ENCODE measurements around the gene KPNA4. TPM values are rescaled to one million over a fixed set of nuclear protein-coding genes. Genes with fewer than 3 reads are reported as not detected.

KPNA4 gene
- polyA plus RNA-seq, 3 donors = 4.4 to 14.7 (median 4.5) TPM

- intact Hi-C loops (cut with micrococcal nuclease) = no loop called here
- WGBS (ENCODE audit: insufficient coverage) = no CpG with 5 or more reads among the region's 3 CpGs
These were observed 45.8 kb upstream of the KPNA4 start for GRCh38 chr3:160611141-160611540.

GRCh38 chr3:160608870-160609269, 43.5 kb upstream of the KPNA4 start:
- H3K27me3 Mint-ChIP-seq (ENCODE audit: low read depth in 3 of 3) = peaks cover under 1 to 3% (median 2%) of the 10 kb centered on the region in 3 donors
- no CpG with 5 or more reads among the region's 2 CpGs for WGBS (ENCODE audit: insufficient coverage)
- DNase-seq = no peak
- H3K79me2 ChIP-seq (ENCODE audit: insufficient read depth, low read length) = no peaks in the 10 kb centered on the region
- H4K20me1 ChIP-seq (ENCODE audit: insufficient read depth, low read length) = no peaks in the 10 kb centered on the region
- H3K27ac Mint-ChIP-seq = no peak overlapping the region
- no peak overlapping the region for H3K27ac ChIP-seq (ENCODE audit: low read depth in 1 of 2, low read length in 2 of 2)
- peaks cover 0 to 4% (median 0%) of the 10 kb centered on the region in 7 donors for H3K9me3 Mint-ChIP-seq
- no peak overlapping the region for H3K4me2 ChIP-seq (replicated peaks; ENCODE audit: extremely low read depth, low read length, poor library complexity, severe bottlenecking)
- H3K4me1 ChIP-seq (ENCODE audit: control insufficient read depth in 1 of 2, insufficient read depth in 2 of 2, low read length in 2 of 2) = no peaks in the 10 kb centered on the region
- H3K4me3 ChIP-seq (replicated peaks in 1 of 3; ENCODE audit: low read depth in 2 of 3, low read length in 3 of 3) = no peak overlapping the region
- no peaks in the 10 kb centered on the region for H3K9me3 ChIP-seq (replicated peaks in 1 of 2; ENCODE audit: control insufficient read depth in 1 of 2, insufficient read depth in 1 of 2, low read length in 2 of 2)
- no peak overlapping the region for H2AFZ ChIP-seq (ENCODE audit: insufficient read depth, low read depth, low read length, poor library complexity, severe bottlenecking)
- H3K9ac ChIP-seq (ENCODE audit: insufficient read depth, low read length, poor library complexity, severe bottlenecking) = no peak overlapping the region
- no peaks in the 10 kb centered on the region for H3K27me3 ChIP-seq (ENCODE audit: control insufficient read depth in 2 of 2, insufficient read depth in 2 of 2, low read length in 2 of 2)
- H3K36me3 Mint-ChIP-seq = no peaks in the 10 kb centered on the region
- peaks cover 3% of the 10 kb centered on the region for H3K4me1 Mint-ChIP-seq
- no peak for TF ChIP-seq CTCF (IDR thresholded peaks at IDR 0.05)
- intact Hi-C loops (cut with micrococcal nuclease) = no loop called here
- no peaks in the 10 kb centered on the region for H3K36me3 ChIP-seq (replicated peaks in 1 of 2; ENCODE audit: control insufficient read depth in 1 of 2, insufficient read depth in 2 of 2, low read length in 2 of 2)
- H3K4me3 Mint-ChIP-seq = no peak overlapping the region

More at GRCh38 chr3:160611141-160611540, 45.8 kb upstream of the KPNA4 start:
- H3K27ac ChIP-seq (ENCODE audit: low read depth in 1 of 2, low read length in 2 of 2) = no peak overlapping the region
- DNase-seq = no peak
- no peaks in the 10 kb centered on the region for H3K9me3 ChIP-seq (replicated peaks in 1 of 2; ENCODE audit: control insufficient read depth in 1 of 2, insufficient read depth in 1 of 2, low read length in 2 of 2)
- H3K36me3 Mint-ChIP-seq = no peaks in the 10 kb centered on the region
- peaks cover 0 to 4% (median 0%) of the 10 kb centered on the region in 7 donors for H3K9me3 Mint-ChIP-seq
- H2AFZ ChIP-seq (ENCODE audit: insufficient read depth, low read depth, low read length, poor library complexity, severe bottlenecking) = no peak overlapping the region
- H3K4me3 ChIP-seq (replicated peaks in 1 of 3; ENCODE audit: low read depth in 2 of 3, low read length in 3 of 3) = no peak overlapping the region
- H3K36me3 ChIP-seq (replicated peaks in 1 of 2; ENCODE audit: control insufficient read depth in 1 of 2, insufficient read depth in 2 of 2, low read length in 2 of 2) = no peaks in the 10 kb centered on the region
- peaks cover 0 to 3% (median 2%) of the 10 kb centered on the region in 3 donors for H3K27me3 Mint-ChIP-seq (ENCODE audit: low read depth in 3 of 3)
- H3K79me2 ChIP-seq (ENCODE audit: insufficient read depth, low read length) = no peaks in the 10 kb centered on the region
- H4K20me1 ChIP-seq (ENCODE audit: insufficient read depth, low read length) = no peaks in the 10 kb centered on the region
- peaks cover 3% of the 10 kb centered on the region for H3K4me1 Mint-ChIP-seq
- H3K4me1 ChIP-seq (ENCODE audit: control insufficient read depth in 1 of 2, insufficient read depth in 2 of 2, low read length in 2 of 2) = no peaks in the 10 kb centered on the region
- no peaks in the 10 kb centered on the region for H3K27me3 ChIP-seq (ENCODE audit: control insufficient read depth in 2 of 2, insufficient read depth in 2 of 2, low read length in 2 of 2)
- no peak for TF ChIP-seq CTCF (IDR thresholded peaks at IDR 0.05)
- no peak overlapping the region for H3K4me3 Mint-ChIP-seq
- H3K4me2 ChIP-seq (replicated peaks; ENCODE audit: extremely low read depth, low read length, poor library complexity, severe bottlenecking) = no peak overlapping the region
- no peak overlapping the region for H3K27ac Mint-ChIP-seq
- no peak overlapping the region for H3K9ac ChIP-seq (ENCODE audit: insufficient read depth, low read length, poor library complexity, severe bottlenecking)

All from CD14-positive monocyte (primary cell).